BE2C (cell line): Measurements from ENCODE around the gene THEM4.

Experiments
- DNase-seq: peaks from one replicate; pipeline ENCODE4 v3.0.0-alpha.2; 2020
- H3K27me3 ChIP-seq: fragments of 250-450 bp; sonication (Bioruptor Pico); 2 replicates; pipeline ENCODE4 v1.5.1; 2020; ENCODE audit warnings: mild to moderate bottlenecking
- H3K36me3 ChIP-seq: fragments of 250-450 bp; sonication (Bioruptor Pico); 2 replicates; pipeline ENCODE4 v1.5.1; 2020; ENCODE audit warnings: mild to moderate bottlenecking
- H3K4me1 ChIP-seq: fragments of 250-450 bp; sonication (Bioruptor Pico); 2 replicates; pipeline ENCODE4 v1.5.1; 2020
- H3K4me3 ChIP-seq: 2 replicates; pipeline ENCODE4 v1.5.1; 2011; ENCODE audit warnings: low read depth, low read length
- H3K9me3 ChIP-seq: fragments of 250-450 bp; sonication (Bioruptor Pico); 2 replicates; pipeline ENCODE4 v1.5.1; 2020
- TF ChIP-seq, protein P1 (sequence below): IDR thresholded peaks from 2 replicates; pipeline ENCODE4 v1.5.1; 2012; ENCODE audit warnings: mild to moderate bottlenecking, low read depth, low read length

The THEM4 gene

DNA sequence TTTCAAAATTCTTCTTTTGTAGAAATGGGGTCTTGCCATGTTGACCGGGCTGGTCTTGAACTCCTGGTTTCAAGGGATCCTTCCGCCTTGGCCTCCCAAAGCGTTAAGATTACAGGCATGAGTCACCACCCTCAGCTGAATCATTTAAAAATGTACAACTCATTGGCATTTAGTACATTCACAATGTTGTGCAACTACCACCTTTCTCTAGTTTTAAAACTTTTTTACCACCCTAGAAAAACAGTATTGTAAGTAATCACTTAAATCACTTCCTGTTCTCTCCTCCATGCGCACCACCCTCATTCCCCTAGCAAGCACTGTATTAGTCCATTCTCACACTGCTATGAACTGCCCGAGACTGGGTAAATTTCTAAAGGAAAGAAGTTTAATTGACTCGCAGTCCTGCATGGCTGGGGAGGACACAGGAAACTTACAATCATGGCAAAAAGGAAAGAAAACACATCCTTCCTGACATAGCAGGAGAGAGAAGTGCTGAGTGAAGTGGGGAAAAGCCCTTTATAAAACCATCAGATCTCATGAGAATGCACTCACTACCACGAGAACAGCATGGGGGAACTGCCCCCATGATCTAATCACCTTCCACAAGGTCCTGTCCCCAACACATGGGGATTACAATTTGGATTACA lies 41.4 kb downstream of the THEM4 start:
- TF ChIP-seq, protein P1, sequence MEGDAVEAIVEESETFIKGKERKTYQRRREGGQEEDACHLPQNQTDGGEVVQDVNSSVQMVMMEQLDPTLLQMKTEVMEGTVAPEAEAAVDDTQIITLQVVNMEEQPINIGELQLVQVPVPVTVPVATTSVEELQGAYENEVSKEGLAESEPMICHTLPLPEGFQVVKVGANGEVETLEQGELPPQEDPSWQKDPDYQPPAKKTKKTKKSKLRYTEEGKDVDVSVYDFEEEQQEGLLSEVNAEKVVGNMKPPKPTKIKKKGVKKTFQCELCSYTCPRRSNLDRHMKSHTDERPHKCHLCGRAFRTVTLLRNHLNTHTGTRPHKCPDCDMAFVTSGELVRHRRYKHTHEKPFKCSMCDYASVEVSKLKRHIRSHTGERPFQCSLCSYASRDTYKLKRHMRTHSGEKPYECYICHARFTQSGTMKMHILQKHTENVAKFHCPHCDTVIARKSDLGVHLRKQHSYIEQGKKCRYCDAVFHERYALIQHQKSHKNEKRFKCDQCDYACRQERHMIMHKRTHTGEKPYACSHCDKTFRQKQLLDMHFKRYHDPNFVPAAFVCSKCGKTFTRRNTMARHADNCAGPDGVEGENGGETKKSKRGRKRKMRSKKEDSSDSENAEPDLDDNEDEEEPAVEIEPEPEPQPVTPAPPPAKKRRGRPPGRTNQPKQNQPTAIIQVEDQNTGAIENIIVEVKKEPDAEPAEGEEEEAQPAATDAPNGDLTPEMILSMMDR: no peak
- DNase-seq: no peak
- no peaks in the 10 kb centered on the region for H3K9me3 ChIP-seq
- no peak overlapping the region for H3K4me3 ChIP-seq
- H3K36me3 ChIP-seq: no peaks in the 10 kb centered on the region
- no peaks in the 10 kb centered on the region for H3K27me3 ChIP-seq
- no peaks in the 10 kb centered on the region for H3K4me1 ChIP-seq

DNA sequence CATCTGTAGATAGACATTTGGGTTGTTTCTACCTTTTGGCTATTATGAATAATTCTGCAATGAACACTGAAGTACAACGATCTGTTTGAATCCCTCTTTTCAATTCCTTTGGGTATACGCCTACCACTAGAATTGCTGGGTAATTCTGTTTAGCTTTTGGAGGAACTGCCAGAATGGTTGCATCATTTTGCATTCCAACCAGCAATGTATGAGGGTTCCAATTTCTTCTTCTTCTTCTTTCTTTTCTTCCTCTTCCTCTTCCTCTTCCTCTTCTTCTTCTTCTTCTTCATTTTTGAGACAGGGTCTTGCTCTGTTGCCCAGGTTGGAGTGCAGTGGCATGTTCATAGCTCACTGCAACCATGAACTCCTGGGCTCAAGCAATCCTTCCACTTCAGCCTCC lies 42.0 kb downstream of the THEM4 start:
- TF ChIP-seq, protein P1: no peak
- H3K36me3 ChIP-seq: no peaks in the 10 kb centered on the region
- H3K4me1 ChIP-seq: no peaks in the 10 kb centered on the region
- no peak for DNase-seq
- no peak overlapping the region for H3K4me3 ChIP-seq
- H3K9me3 ChIP-seq: no peaks in the 10 kb centered on the region
- no peaks in the 10 kb centered on the region for H3K27me3 ChIP-seq

DNA sequence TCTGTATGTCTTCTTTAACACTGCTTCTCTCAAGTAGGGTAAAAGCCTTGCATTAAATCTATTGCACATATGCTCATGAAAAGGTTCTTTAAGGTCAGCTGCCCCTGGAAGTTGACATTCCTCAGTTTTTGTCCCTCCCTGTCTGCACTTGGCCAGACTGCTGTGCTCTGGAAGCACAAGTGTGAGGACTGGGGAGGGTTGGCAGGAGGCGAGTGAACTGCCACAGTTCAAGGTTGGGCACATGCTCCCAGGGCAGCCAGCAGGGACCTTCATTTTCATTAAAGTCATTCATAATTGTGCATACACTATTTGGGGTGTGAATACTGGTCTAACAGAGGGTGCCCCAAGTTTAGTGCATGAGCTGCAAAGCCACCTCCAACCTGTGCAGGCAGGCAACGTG lies 44.9 kb downstream of the THEM4 start:
- DNase-seq: no peak
- Histone ChIP-seq H3K9me3 (no peaks in the 10 kb centered on the region), H3K36me3 (no peaks in the 10 kb centered on the region), H3K27me3 (no peaks in the 10 kb centered on the region), H3K4me1 (no peaks in the 10 kb centered on the region), H3K4me3 (no peak overlapping the region)
- TF ChIP-seq, protein P1: no peak

DNA sequence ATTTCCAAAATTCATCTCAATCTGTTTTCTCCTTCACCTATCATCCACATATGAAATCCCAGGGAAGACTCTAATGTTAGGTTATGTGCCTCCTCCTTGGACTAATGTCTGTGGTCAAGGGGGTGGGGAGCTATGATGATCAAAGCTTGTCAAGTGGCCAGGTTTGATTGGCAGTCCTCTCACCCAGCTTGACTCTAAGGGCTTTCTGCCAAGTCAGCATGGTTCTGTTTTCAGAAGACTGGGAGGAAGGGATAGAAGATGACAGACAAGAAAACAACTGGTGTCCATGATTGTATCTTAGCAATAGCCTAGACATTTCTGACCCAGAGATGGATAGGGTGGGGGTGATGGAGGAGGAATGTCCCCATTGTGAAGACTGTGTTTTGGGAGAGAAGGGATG lies 46.7 kb downstream of the THEM4 start:
- no peaks in the 10 kb centered on the region for H3K4me1 ChIP-seq
- H3K27me3 ChIP-seq: no peaks in the 10 kb centered on the region
- DNase-seq: no peak
- H3K36me3 ChIP-seq: no peaks in the 10 kb centered on the region
- TF ChIP-seq, protein P1: no peak
- no peaks in the 10 kb centered on the region for H3K9me3 ChIP-seq
- no peak overlapping the region for H3K4me3 ChIP-seq

DNA sequence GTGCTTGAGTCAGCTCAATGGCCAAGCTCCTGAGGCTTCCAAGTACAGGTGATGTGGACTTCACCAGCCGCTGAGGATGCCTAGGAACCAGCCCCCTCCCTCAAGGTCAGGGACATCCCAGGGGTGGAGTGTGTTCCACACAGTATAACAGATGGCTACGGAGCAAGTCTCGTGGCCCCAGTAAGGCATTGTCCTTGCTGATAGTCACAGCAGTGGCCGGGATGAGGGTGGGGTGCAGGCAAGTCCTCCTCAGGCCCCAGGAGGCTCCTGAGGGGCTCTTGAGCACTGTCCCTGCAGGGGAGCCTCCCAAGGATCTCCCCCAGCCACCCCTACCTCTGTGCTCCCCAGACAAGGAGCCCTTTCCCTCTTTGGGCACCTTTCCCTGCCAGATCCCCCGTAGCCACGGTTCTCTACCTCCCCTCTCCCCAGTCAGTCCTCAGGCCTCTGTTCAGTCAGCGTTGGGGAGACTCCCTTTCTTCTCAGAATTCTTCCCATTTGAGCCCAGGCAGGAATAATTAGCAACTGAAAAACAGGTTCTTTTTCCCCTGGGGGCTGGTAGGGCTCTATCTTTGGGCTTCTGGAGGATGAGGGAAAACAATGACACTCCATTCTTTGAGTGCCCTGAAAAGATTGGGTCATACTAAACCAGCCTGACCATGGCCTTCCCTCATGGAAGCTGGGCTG lies 48.7 kb downstream of the THEM4 start:
- no peaks in the 10 kb centered on the region for H3K4me1 ChIP-seq
- DNase-seq: no peak
- H3K9me3 ChIP-seq: no peaks in the 10 kb centered on the region
- H3K4me3 ChIP-seq: no peak overlapping the region
- TF ChIP-seq, protein P1: no peak
- H3K27me3 ChIP-seq: no peaks in the 10 kb centered on the region
- H3K36me3 ChIP-seq: no peaks in the 10 kb centered on the region

DNA sequence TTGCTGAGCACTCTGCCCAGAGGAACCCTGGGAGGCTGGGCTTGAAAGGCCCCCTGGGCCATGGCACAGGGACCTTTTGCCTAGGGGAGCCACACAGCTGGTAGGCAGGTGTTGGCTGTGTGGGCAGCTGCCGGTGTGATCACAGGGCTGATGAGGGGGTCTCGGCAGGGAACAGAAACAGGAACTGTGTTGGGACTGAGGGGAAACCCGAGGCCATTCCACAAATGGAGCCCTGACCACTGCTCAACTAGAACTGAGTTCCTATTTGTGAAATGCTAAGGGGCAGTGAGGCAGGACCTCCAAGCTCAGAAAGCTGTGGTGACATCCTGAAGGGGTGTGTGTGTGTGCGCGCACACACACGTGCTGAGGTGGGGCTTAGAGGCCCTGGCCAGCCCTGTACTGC lies 49.4 kb downstream of the THEM4 start:
- DNase-seq: no peak
- Histone ChIP-seq H3K9me3 (no peaks in the 10 kb centered on the region), H3K4me1 (no peaks in the 10 kb centered on the region), H3K36me3 (no peaks in the 10 kb centered on the region), H3K27me3 (no peaks in the 10 kb centered on the region), H3K4me3 (no peak overlapping the region)
- TF ChIP-seq, protein P1: no peak
